HG02973 (cell line): ENCODE results near the gene CLNK.

Experiments
- ATAC-seq: cut with Tn5 transposase; IDR thresholded peaks from one replicate; pipeline ENCODE4 v1.9.1; 2021; ENCODE audit warnings: moderate library complexity; ENCODE audit not compliant: unreplicated experiment

Gene CLNK

GRCh38 chr4:10460313-10461047, 224.1 kb downstream of the CLNK start:
- no peak for ATAC-seq

- ATAC-seq: no peak
Measured at GRCh38 chr4:10459305-10459704, 225.3 kb downstream of the CLNK start.

DNA sequence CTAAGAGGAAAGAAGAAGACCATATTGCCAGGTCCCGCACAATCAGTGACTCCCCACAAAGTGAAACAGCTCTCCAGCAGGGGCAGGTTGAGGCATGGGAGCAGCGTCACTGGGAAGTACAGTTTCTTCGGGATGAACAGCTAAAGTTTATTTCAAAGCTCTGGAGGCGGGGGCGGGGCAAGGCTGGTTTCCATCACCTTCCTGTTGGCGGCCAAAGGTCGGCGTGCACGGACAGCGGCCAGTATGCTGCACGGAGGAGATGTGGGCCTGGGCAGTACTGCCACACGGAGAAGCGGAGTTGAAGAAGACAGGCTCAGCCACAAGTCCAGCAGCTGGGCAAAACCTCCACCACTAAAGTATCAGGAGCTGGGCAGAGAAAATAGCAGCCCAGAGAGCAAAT, 226.4 kb downstream of the CLNK start:
- ATAC-seq: no peak

DNA sequence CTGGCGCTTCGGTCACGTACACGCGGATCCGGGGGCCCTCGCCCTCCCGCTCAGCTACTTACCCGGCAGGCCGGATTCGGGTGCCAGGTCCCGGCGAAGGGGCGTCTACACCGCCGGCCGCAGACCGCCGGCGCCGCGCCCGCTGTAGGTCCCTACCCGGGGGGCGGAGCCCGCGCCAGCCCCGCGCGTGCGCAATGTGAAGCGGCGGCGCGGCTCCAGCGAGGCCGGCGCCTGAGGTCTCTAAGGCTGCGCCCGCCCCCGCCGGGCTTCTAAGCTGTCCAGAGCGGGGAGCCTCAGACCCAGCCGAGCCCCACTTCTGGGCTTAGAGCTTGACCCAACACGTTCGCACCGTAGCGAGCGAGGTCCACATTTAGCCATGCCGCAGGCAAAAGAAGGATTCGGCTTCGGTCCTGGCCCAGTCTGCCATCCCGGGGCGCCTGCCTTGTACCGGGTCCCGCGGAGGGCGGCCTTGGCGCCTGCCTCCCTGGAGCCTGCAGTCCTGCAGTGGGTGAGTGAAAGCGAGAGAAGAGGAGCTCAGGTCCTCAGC, 227.2 kb downstream of the CLNK start, which contains the start of gene ZNF518B:
ZNF518B (minus strand) TSS at position 172 of the 547 bp plus-strand sequence. CDS start 11,098 bp downstream, outside the sequence.
- peak; percentile 67 for ATAC-seq

- ATAC-seq: peak; percentile 68
Measured at GRCh38 chr4:10456595-10457254, 227.8 kb downstream of the CLNK start.

DNA sequence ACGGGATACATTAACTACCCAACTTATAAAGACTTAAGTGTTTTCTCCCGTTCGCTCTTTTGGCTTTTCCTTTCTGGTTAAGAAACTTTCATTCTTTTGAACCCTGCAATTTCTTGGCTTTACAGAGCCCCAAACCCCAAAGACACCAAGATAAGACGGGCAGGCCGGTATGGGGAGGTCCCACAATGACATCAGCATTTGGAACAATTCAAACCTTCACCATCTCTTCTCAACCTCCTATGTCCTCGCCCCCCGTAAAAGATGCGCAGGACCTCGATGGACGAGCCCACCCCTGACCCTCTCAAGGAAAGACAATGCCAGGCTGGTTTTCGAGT, 228.3 kb downstream of the CLNK start:
- ATAC-seq: no peak

- no peak for ATAC-seq
Measured at GRCh38 chr4:10455133-10455532, 229.4 kb downstream of the CLNK start.

DNA sequence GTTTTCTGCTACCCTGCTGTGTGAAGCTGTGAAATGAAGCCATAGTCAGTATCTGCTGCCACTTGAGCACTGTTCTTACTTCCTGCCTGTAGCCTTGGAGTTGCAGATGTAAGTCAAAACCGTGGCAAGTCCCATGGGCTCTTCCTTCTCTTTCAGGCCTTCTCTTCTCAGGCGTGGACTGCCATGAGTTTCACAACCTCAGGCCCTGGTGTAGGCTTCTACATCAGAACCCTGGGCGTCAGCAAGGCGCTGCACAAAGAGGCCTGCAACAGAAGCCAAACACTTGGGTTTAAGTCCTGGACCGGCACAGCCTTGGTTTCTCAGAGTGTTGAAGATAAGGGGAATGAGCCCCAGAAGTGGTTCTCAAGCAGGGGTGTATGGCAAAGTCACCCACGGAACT, 229.8 kb downstream of the CLNK start:
- ATAC-seq: no peak

GRCh38 chr4:10454121-10454520, 230.4 kb downstream of the CLNK start:
- ATAC-seq: no peak

DNA sequence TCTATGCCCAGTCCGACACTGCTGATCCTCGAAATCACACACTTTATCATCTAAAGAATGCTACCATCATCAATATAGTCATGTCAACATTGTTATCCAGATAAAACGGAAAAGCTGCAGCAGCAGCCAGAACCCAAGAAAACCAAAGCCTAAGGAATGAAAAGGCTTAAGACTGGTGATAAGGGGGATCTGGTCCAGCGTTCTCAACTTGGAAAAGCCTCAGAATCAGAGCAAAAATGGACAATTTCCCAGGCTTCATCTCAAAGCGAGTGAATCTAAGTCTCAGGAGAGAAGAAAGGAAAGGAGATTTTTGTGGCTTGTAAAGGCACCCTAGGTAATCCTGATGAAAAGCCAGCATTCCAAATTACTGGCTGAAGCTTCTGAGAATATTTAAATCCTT, 235.6 kb downstream of the CLNK start:
- no peak for ATAC-seq

DNA sequence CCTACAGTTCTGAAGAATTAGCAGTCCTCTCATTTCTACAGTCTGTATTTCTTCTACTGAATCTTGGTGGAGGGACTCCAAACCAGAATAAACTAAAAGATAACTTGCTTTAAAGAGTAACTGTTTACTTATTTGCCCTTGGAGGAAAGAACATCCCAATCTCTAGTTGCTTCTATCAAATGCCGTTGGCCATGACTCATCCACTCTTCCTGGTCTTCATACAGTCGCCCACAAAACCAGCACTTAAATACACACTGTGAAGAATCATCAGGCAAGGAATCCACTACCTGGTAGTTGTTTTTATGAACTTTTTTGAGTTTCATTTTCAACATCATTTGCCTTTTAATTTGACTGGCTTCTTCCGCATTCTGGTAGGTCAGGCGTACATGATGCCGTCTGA, 241.6 kb downstream of the CLNK start:
- no peak for ATAC-seq

GRCh38 chr4:10441512-10441911, 243.1 kb downstream of the CLNK start:
- ATAC-seq: no peak

DNA sequence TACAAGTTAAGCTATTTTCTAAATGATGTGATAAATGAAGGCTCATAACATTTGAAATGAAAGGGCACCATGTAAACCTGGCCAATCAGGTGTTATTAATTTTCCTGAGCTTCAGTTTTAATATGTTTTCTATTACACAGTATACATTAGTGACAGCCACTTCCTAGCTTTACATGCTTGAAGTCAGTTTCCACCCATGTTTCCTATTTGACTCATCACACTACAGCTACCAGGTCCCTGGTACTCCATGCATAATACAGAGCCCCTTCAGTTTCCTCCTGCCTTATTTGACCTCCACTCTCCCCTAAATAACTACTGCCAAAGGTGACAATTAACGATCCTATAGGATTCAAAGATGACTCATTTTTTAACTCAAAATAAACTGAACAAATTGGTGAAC, 245.6 kb downstream of the CLNK start:
- ATAC-seq: no peak

GRCh38 chr4:10437735-10438134, 246.8 kb downstream of the CLNK start:
- ATAC-seq: no peak
